HEK293T (cell line): Measurements from ENCODE around the gene SNED1.

ENCODE experiments used
- CTBP1 ChIP-seq: fragments of 450-650 bp; IDR thresholded peaks from 2 replicates; pipeline ENCODE4 v1.6.1; 2016; ENCODE audit warnings: borderline replicate concordance
- ELF4 ChIP-seq: fragments of 450-650 bp; IDR thresholded peaks from 2 replicates; pipeline ENCODE4 v1.6.1; 2017; ENCODE audit warnings: antibody characterized with exemption
- SP1 ChIP-seq: fragments of 450-650 bp; IDR thresholded peaks from 2 replicates; pipeline ENCODE4 v1.6.1; 2017
- SUZ12 ChIP-seq: fragments of 450-650 bp; IDR thresholded peaks from 2 replicates; pipeline ENCODE4 v1.6.1; 2016; ENCODE audit warnings: mild to moderate bottlenecking
- TARDBP ChIP-seq: fragments of 450-650 bp; IDR thresholded peaks from 2 replicates; pipeline ENCODE4 v1.6.1; 2016
- ZNF384 ChIP-seq: fragments of 450-650 bp; IDR thresholded peaks from 2 replicates; pipeline ENCODE4 v1.6.1; 2016

GRCh38 chr2:241053576-241054251 lies 55.3 kb downstream of the SNED1 start:
- no peak for TF ChIP-seq SUZ12
- TF ChIP-seq ZNF384 = no peak
- no peak for TF ChIP-seq ELF4
- no peak for TF ChIP-seq SP1
- TF ChIP-seq CTBP1 = no peak
- TF ChIP-seq TARDBP = no peak
